IPS-NIHi7 (cell line): ENCODE measurements around the gene PPP2R5C.

Experiments
- DNase-seq: peaks from one replicate; pipeline ENCODE4 v3.0.0; 2012; ENCODE audit warnings: mixed read lengths; ENCODE audit errors: extremely low spot score

The PPP2R5C gene

DNA sequence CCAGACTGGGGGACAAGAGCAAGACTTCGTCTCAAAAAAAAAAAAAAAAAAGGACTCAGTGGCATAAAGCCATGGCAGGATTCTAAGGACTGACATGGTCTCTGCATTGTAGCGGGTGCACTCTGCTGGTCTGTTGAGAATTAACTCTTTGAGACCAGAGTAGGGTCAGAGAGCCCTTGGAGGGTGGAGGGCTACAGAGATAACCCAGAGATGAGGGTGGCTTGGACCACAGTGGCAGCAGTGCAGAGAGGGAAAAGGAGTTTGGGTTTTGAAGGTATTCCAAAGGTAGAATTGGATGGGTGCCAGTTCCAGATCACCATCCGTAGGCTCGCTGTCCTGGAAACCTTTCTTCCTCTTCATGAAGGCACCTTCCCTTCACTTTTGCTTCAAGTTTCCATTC is 188.6 kb downstream of the PPP2R5C start:
- DNase-seq, result no peak

DNA sequence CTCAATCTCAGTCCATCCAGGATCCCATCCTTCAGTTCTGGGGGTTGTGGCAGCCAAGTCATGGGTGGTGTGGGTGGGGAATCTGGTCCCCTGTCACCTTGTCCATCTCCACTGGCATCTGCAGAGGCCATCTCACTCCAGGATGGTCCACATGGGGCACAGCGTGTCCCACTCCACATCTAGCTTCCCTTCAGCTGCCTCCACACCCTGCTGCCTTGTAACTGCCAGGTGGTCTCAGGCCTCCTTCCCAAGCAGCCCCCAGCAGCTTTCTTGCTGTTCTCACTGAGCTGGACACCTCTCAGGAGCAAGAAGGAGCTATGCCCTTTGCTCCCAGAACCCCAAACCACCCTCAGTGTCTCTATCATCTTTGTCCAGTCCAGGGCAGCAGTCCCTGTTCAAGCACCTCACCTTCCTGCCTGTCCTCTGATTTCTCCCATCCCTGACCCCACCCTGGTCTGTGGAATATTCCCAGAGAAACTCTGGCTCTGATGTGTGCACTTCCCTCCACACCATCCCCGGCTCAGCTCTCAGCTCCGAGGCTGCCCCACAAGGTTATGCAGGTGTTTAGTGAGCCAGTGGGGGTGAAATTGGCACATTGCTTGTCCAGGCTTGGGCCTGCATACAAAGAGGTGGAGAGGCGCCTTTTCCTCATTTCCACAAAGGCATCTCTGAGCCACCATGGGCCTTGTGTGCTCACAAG is 189.2 kb downstream of the PPP2R5C start:
- DNase-seq, result no peak

- DNase-seq, result no peak
These were observed 191.6 kb downstream of the PPP2R5C start for GRCh38 chr14:101953151-101953550.

DNA sequence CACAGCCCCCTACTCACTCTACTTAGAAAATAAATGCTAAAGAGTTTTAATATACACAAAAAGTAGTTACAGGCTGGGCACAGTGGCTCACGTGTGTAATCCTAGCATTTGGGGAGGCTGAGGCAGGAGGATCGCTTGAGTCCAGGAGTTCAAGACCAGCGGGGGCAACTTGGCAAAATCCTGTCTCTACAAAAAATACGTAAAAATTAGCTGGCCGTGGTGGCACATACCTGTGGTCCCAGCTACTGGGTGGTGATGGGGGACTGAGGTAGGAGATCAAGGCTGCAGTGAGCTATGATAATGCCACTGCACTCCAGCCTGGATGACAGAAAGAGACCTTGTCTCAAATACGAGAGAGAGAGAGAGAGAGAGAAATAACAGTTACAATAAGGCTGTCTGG is 193.0 kb downstream of the PPP2R5C start:
- DNase-seq, result no peak

- no peak for DNase-seq
These were observed 194.2 kb downstream of the PPP2R5C start for GRCh38 chr14:101955695-101956161.

DNA sequence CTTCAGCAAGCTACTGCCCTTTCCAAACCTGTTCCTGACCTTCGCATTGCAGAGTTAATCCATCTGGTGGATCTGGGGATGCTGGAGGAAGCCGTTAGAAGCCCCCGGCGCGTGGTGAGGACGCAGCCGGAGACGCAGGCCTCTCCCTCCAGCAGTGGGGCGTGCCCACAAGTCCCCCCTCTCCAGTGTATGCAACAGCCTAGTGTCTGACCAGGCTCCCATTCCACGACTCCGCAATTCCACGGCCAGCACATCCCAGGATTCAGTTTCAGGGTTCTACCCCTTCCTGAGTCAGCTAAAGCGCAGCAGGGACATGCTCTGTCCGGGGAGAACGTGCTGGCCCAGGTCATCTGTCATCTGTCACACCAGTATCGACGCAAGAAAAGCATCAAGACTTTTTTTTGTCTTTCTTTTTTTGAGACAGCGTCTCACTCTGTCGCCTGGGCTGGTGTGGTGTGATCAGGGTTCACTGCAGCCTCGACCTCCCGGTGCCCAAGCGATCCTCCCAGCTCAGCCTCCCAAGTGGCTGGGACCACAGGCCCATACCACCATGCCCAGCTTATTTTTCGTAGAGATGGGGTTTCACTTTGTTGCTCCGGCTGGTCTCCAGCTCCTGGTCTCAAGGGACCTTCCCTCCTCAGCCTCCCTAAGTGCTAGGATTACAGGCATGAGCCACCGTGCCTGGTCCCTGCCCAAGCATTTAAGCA is 194.8 kb downstream of the PPP2R5C start:
- DNase-seq, result no peak

- DNase-seq, result no peak
These were observed 196.1 kb downstream of the PPP2R5C start for GRCh38 chr14:101957406-101958234.

DNA sequence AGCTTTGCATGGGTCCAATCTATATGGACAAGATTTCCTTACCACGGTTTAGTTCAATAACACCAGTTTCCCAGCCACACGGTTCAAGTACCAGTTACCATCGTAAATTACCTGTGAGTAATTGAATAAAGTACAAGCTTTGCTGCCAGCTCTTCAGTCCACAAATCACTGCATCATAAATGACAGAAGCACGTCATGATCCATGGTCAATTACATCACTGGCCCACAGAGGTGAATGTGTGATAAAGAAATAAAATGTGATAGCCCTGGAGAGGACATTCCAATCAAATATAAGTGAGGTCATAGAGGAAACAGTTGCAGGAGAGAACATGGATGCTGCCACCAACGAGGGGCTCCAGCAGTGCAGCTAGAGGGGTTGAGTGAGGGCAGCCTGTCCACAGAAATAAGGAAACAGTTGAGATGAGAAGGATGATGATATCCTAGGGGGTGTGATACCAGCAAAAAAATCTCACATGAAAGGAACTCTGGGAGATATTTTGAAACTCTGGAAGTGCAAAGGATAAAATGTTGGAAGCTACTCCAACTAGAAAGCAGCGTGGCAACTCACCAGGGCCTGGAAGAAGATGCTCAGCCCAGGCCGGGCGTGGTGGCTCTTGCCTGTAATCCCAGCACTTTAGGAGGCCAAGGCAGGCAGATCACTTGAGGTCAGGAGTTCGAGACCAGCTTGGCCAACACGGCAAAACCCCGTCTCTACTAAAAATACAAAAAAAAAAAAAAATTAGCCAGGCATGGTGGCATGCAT is 197.1 kb downstream of the PPP2R5C start:
- no peak for DNase-seq

GRCh38 chr14:101959277-101959676 is 197.8 kb downstream of the PPP2R5C start:
- no peak for DNase-seq

DNA sequence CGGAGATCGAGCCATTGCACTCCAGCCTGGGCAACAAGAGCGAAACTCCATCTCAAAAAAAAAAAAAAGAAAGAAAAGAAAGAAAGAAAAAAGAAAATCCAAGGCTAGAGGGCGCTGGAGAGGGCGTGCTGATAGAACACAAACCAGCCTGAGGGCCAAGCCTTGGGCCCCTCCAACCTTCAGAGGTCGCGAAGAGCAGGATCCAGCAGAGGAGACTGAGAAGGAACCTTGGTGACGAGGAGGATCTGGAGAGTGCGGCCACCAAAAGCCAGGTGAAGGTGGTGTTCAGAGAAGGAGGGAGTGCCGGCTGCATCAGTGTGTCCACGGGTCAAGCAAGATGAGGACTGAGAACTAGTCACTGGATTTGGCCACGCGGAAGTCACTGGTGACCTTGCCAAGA is 198.7 kb downstream of the PPP2R5C start:
- peak; percentile 38 for DNase-seq

GRCh38 chr14:101961011-101961721 is 199.7 kb downstream of the PPP2R5C start:
- DNase-seq, result peak; percentile 77

- no peak for DNase-seq
These were observed 200.4 kb downstream of the PPP2R5C start for GRCh38 chr14:101961746-101962502.

GRCh38 chr14:101962503-101962874 is 201.0 kb downstream of the PPP2R5C start:
- DNase-seq, result no peak

DNA sequence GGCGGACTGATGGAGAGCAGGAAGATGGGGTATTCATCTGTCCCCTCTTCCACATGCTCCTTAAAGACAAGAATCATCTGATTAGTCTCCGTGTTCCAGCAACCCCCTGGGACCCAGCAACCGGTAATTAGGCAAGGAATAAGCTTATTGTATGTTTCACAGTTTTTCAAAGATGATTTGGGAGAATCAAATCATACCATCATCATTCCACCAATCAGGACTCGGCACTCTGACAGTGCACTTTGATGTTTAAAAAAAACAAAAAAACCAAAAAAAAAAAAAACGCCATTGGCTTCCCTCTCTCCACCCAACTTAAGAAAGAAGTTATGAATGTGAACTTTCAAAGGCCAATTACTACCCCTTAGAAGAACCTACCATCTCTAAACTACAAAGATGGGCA is 201.5 kb downstream of the PPP2R5C start:
- DNase-seq, result no peak

DNA sequence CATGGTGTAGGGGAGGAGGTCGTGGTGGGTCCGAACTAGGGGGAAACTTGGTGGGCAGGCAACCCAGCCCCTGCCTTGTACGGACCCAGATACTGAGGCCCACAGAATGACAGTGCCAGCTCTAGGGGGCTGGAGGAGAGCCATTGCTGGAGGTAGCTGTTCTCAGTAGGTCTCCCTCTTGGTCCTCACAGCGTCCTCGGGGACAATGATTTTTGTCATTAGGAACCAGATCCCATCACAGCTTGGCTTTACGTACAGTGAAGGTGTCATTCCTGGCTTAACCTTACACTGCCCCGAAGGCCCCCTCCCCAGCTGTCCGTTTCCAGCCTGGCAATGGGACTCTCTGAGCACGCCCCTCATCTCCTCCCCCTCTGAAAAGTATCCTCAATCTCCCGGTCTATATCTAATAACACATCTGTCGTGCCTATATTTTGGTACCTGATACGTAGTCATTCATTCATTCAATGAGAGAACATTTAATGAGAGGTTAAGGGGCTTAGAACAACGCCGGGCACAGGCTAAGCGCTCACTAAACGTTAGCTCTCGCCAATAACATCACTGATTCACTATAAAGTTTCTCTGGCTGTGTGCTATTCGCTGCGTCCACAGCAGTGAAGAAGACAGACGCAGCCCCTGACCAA is 202.3 kb downstream of the PPP2R5C start:
- DNase-seq, result no peak

DNA sequence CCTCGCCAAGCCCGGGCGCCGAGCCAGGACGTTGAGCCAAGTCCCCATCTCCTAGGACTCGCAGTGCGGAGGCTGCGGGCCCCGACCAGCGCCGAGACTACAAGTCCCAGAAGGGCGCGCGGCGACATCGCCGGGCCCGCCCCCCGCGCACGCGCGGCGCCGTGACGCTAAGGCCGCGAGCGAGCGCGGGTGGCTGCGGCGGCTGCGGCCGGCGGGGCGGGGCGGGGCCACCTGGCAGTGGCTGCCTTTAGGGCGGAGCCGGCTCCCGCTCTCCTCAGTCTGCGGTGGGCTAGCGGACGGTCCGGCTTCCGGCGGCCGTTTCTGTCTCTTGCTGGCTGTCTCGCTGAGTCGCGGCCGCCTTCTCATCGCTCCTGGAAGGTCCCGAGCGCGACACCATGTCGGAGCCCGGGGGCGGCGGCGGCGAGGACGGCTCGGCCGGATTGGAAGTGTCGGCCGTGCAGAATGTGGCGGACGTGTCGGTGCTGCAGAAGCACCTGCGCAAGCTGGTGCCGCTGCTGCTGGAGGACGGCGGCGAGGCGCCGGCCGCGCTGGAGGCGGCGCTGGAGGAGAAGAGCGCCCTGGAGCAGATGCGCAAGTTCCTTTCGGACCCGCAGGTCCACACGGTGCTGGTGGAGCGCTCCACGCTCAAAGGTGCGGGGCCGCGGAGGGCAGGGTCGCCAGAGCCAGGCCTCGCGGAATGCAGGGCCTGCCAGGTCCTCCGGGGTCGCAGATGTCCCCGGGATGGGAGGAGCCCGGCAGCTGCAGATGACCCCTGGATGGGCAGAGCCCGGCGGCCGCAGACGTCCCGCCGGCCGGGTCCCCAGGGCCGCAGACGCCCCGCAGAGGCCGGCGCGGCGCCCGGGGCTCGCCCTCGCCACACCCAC is 203.0 kb downstream of the PPP2R5C start, which contains the start of gene DYNC1H1:
Gene DYNC1H1 (plus strand): TSS at position 277 of the 884 bp plus-strand sequence. CDS start 119 bp downstream, at position 396.
- peak; percentile 94 for DNase-seq

DNA sequence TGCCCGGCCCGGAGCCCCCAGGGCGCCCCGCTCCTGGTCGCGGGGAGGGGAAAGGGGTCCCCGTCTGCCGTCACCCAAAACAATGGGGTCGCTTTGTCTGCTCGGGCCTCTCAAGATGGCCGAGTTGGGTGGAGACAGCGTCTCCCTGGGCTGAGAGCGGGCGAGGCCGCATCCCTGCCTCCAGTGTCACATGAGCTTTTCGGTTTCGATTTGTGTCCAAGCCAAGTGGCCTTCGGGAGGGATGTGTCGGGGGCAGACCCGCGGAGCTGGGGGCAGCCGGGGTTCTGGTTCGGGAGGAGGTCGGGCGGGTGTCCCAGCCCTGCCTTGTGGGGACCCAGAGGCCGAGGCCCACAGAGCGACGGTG is 203.7 kb downstream of the PPP2R5C start:
- DNase-seq, result peak; percentile 44
